ENCODE results near the gene DNAH9.

DNA sequence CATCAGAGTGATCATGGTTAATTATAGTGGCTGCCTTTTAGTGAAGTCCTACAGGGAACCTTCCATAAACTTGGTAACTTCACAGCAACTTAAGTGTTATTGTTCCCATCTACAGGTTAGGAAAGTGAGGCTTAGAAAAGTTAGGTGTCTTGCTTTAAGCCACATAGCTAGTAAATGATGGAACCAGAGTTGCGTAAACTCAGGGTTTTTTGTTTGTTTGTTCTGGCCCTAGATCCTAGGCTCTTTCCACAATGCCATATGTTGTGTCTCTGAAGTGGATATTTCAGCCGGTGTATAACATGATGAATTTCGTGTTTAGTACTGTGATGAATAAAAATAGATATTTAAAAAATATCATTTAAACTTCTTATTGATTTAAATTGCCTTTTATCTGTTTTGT, 27.6 kb downstream of the DNAH9 start:
- TF ChIP-seq, protein P1, sequence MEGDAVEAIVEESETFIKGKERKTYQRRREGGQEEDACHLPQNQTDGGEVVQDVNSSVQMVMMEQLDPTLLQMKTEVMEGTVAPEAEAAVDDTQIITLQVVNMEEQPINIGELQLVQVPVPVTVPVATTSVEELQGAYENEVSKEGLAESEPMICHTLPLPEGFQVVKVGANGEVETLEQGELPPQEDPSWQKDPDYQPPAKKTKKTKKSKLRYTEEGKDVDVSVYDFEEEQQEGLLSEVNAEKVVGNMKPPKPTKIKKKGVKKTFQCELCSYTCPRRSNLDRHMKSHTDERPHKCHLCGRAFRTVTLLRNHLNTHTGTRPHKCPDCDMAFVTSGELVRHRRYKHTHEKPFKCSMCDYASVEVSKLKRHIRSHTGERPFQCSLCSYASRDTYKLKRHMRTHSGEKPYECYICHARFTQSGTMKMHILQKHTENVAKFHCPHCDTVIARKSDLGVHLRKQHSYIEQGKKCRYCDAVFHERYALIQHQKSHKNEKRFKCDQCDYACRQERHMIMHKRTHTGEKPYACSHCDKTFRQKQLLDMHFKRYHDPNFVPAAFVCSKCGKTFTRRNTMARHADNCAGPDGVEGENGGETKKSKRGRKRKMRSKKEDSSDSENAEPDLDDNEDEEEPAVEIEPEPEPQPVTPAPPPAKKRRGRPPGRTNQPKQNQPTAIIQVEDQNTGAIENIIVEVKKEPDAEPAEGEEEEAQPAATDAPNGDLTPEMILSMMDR (IDR thresholded peaks at IDR 0.05; ENCODE audit: low read depth, low read length, missing input control), result no peak
- TF ChIP-seq, protein P2, sequence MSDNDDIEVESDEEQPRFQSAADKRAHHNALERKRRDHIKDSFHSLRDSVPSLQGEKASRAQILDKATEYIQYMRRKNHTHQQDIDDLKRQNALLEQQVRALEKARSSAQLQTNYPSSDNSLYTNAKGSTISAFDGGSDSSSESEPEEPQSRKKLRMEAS (IDR thresholded peaks at IDR 0.05), result no peak
- TF ChIP-seq, protein P3, sequence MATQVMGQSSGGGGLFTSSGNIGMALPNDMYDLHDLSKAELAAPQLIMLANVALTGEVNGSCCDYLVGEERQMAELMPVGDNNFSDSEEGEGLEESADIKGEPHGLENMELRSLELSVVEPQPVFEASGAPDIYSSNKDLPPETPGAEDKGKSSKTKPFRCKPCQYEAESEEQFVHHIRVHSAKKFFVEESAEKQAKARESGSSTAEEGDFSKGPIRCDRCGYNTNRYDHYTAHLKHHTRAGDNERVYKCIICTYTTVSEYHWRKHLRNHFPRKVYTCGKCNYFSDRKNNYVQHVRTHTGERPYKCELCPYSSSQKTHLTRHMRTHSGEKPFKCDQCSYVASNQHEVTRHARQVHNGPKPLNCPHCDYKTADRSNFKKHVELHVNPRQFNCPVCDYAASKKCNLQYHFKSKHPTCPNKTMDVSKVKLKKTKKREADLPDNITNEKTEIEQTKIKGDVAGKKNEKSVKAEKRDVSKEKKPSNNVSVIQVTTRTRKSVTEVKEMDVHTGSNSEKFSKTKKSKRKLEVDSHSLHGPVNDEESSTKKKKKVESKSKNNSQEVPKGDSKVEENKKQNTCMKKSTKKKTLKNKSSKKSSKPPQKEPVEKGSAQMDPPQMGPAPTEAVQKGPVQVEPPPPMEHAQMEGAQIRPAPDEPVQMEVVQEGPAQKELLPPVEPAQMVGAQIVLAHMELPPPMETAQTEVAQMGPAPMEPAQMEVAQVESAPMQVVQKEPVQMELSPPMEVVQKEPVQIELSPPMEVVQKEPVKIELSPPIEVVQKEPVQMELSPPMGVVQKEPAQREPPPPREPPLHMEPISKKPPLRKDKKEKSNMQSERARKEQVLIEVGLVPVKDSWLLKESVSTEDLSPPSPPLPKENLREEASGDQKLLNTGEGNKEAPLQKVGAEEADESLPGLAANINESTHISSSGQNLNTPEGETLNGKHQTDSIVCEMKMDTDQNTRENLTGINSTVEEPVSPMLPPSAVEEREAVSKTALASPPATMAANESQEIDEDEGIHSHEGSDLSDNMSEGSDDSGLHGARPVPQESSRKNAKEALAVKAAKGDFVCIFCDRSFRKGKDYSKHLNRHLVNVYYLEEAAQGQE (IDR thresholded peaks at IDR 0.05), result no peak
- TF ChIP-seq JUND (IDR thresholded peaks at IDR 0.05), result no peak
- TF ChIP-seq, protein P4, sequence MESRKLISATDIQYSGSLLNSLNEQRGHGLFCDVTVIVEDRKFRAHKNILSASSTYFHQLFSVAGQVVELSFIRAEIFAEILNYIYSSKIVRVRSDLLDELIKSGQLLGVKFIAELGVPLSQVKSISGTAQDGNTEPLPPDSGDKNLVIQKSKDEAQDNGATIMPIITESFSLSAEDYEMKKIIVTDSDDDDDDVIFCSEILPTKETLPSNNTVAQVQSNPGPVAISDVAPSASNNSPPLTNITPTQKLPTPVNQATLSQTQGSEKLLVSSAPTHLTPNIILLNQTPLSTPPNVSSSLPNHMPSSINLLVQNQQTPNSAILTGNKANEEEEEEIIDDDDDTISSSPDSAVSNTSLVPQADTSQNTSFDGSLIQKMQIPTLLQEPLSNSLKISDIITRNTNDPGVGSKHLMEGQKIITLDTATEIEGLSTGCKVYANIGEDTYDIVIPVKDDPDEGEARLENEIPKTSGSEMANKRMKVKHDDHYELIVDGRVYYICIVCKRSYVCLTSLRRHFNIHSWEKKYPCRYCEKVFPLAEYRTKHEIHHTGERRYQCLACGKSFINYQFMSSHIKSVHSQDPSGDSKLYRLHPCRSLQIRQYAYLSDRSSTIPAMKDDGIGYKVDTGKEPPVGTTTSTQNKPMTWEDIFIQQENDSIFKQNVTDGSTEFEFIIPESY (IDR thresholded peaks at IDR 0.05), result no peak
- no peak for TF ChIP-seq NR2F2 (IDR thresholded peaks at IDR 0.05)
- TF ChIP-seq SP1 (IDR thresholded peaks at IDR 0.05), result no peak
- TF ChIP-seq RXRA (IDR thresholded peaks at IDR 0.05), result no peak
- TF ChIP-seq GABPA (IDR thresholded peaks at IDR 0.05 in 1 of 2, conservative IDR thresholded peaks at IDR 0.05 in 1 of 2), result no peak
- no peak for TF ChIP-seq RAD21 (IDR thresholded peaks at IDR 0.05)
- TF ChIP-seq HNF4G (IDR thresholded peaks at IDR 0.05), result no peak
- TF ChIP-seq FOXA1 (IDR thresholded peaks at IDR 0.05), result no peak

Measured in liver (tissue), 3 donors.